GM23338 (cell line): ENCODE data around the gene ALG6. TPM values are rescaled to one million over a fixed set of nuclear protein-coding genes. Genes with fewer than 3 reads are reported as not detected.
"Not testable (repeated sequence)": the region's sequence is repeated elsewhere in the genome, so short reads cannot be mapped to it uniquely, and the experiment has no call there.

Experiments
- ATAC-seq: fragments of 200-7000 bp; cut with Tn5 transposase; 3 replicates; pipeline ENCODE4 v1.9.1; 2020
- DNase-seq: peaks from one replicate; pipeline ENCODE4 v3.0.0-alpha.2; 2015; ENCODE audit warnings: low spot score
- H2AFZ ChIP-seq: fragments of 200-600 bp; sonication (generic); 2 replicates; pipeline ENCODE4 v1.8.0; 2016; ENCODE audit warnings: antibody characterized with exemption, mild to moderate bottlenecking, moderate library complexity
- H3F3A ChIP-seq: fragments of 200-600 bp; sonication (generic); replicated peaks from 2 replicates; pipeline ENCODE4 v1.8.0; 2017; ENCODE audit warnings: antibody characterized with exemption, mixed run types, low read depth
- H3K27ac ChIP-seq: fragments of 200-600 bp; sonication (generic); 2 replicates; pipeline ENCODE4 v1.6.1; 2016; ENCODE audit warnings: low read depth
- H3K27me3 ChIP-seq: fragments of 200-600 bp; sonication (generic); 2 replicates; pipeline ENCODE4 v1.8.0; 2016; ENCODE audit warnings: mild to moderate bottlenecking, mixed run types, moderate library complexity; ENCODE audit not compliant: insufficient read depth
- H3K36me3 ChIP-seq: fragments of 200-600 bp; sonication (generic); 2 replicates; pipeline ENCODE4 v1.8.0; 2016; ENCODE audit warnings: mild to moderate bottlenecking; ENCODE audit not compliant: insufficient read depth
- H3K4me1 ChIP-seq: fragments of 200-600 bp; sonication (generic); 2 replicates; pipeline ENCODE4 v1.8.0; 2016; ENCODE audit warnings: mild to moderate bottlenecking, moderate library complexity; ENCODE audit not compliant: insufficient read depth
- H3K4me2 ChIP-seq: fragments of 200-600 bp; sonication (generic); 2 replicates; pipeline ENCODE4 v1.7.1; 2017; ENCODE audit warnings: mixed run types
- H3K4me3 ChIP-seq: fragments of 200-600 bp; sonication (generic); 2 replicates; pipeline ENCODE4 v1.6.1; 2016; ENCODE audit warnings: mixed run types
- H3K79me2 ChIP-seq: fragments of 200-600 bp; sonication (generic); replicated peaks from 2 replicates; pipeline ENCODE4 v1.8.0; 2017; ENCODE audit warnings: mild to moderate bottlenecking; ENCODE audit not compliant: insufficient read depth
- H3K9me2 ChIP-seq: fragments of 200-600 bp; sonication (generic); 2 replicates; pipeline ENCODE4 v1.8.0; 2017; ENCODE audit not compliant: insufficient read depth
- H4K20me1 ChIP-seq: fragments of 200-600 bp; sonication (generic); replicated peaks from 2 replicates; pipeline ENCODE4 v1.8.0; 2017; ENCODE audit warnings: mild to moderate bottlenecking; ENCODE audit not compliant: insufficient read depth
- H3K27ac Mint-ChIP-seq: 2 replicates; pipeline ENCODE4 v1.8.0; 2020; ENCODE audit warnings: inconsistent platforms, mild to moderate bottlenecking, moderate library complexity, mixed read lengths
- H3K27me3 Mint-ChIP-seq: 3 replicates; pipeline ENCODE4 v1.8.0; 2022; ENCODE audit warnings: low read depth, mild to moderate bottlenecking, moderate library complexity, mixed read lengths, inconsistent platforms; ENCODE audit not compliant: insufficient read depth, poor library complexity
- H3K36me3 Mint-ChIP-seq: 3 replicates; pipeline ENCODE4 v1.8.0; 2021; ENCODE audit warnings: low read depth, mild to moderate bottlenecking, inconsistent platforms, moderate library complexity, mixed read lengths
- H3K4me1 Mint-ChIP-seq: 3 replicates; pipeline ENCODE4 v1.8.0; 2020; ENCODE audit warnings: mild to moderate bottlenecking, inconsistent platforms, mixed read lengths
- H3K4me3 Mint-ChIP-seq: 3 replicates; pipeline ENCODE4 v1.8.0; 2021; ENCODE audit warnings: moderate library complexity, mild to moderate bottlenecking, inconsistent platforms, mixed read lengths
- H3K9me3 Mint-ChIP-seq: 3 replicates; pipeline ENCODE4 v1.8.0; 2020; ENCODE audit warnings: moderate library complexity, mild to moderate bottlenecking, inconsistent platforms, mixed read lengths
- CTCF ChIP-seq, 2 experiments: fragments of 200-600 bp in 1 of 2; sonication (generic) in 1 of 2; conservative IDR thresholded peaks; 2 replicates each; pipeline versions ENCODE4 v1.5.1 to v1.6.1; 2016 to 2017; ENCODE audit warnings: antibody characterized with exemption in 2 of 2, low read depth in 2 of 2, mild to moderate bottlenecking in 2 of 2, moderate library complexity in 1 of 2
- ETS1 ChIP-seq: IDR thresholded peaks from 2 replicates; pipeline ENCODE4 v1.6.1; 2016; ENCODE audit warnings: antibody characterized with exemption
- EZH2 ChIP-seq: fragments of 200-600 bp; sonication (generic); IDR thresholded peaks from one replicate; pipeline ENCODE4 v1.8.0; 2017; ENCODE audit warnings: antibody characterized with exemption, mild to moderate bottlenecking, low read depth; ENCODE audit not compliant: unreplicated experiment
- NANOG ChIP-seq: IDR thresholded peaks from 2 replicates; pipeline ENCODE4 v1.6.1; 2016; ENCODE audit warnings: antibody characterized with exemption, borderline replicate concordance
- POLR2AphosphoS5 ChIP-seq: IDR thresholded peaks from 2 replicates; pipeline ENCODE4 v1.6.1; 2016; ENCODE audit warnings: antibody characterized with exemption, low read depth
- REST ChIP-seq: IDR thresholded peaks from one replicate; pipeline ENCODE4 v1.6.1; 2018; ENCODE audit warnings: antibody characterized with exemption; ENCODE audit not compliant: unreplicated experiment
- polyA plus RNA-seq: library from polyadenylated mRNA; unstranded; fragments of >200 nt; fragmentation: Nextera tagmentation; extraction: Ambion mirVana; gene quantifications from 2 replicates; pipeline ENCODE4 v1.2.1, GENCODE V29; 2016
- total RNA-seq: library from RNA; depleted of rRNA; stranded (reverse); fragments of >200 nt; shearing (Covaris generic); gene quantifications from 2 replicates; pipeline ENCODE4 v1.2.3, GENCODE V29; 2014

ALG6 gene
- total and polyA plus RNA-seq, 2 experiments from 2014 or later, result 24.1 to 34.6 TPM

- Histone ChIP-seq H3K36me3 (0 out of 2 replicates have a peak, but pooled peaks cover 3% of the 10 kb centered on the region), H3K4me3 (no peak overlapping the region), H3K9me2 (no peaks in the 10 kb centered on the region), H3K27me3 (no peaks in the 10 kb centered on the region), H3K4me2 (no peak overlapping the region), H3F3A (no peaks in the 10 kb centered on the region), H3K4me1 (no peaks in the 10 kb centered on the region), H4K20me1 (no peaks in the 10 kb centered on the region), H3K27ac (no peak overlapping the region), H3K79me2 (no peaks in the 10 kb centered on the region), H2AFZ (no peak overlapping the region)
- DNase-seq, result no peak
- Mint-ChIP-seq H3K9me3 (no peaks in the 10 kb centered on the region; the same call in 2 of the 3 replicates), H3K27me3 (no peaks in the 10 kb centered on the region), H3K4me1 (peaks cover 5% of the 10 kb centered on the region; the same call in 2 of the 3 replicates), H3K27ac (no peak overlapping the region), H3K36me3 (no peaks in the 10 kb centered on the region), H3K4me3 (no peak overlapping the region)
- no peak for ATAC-seq
- TF ChIP-seq ETS1 (no peak), NANOG (no peak), REST (no peak), EZH2 (no peak), CTCF (conservative IDR thresholded peaks at IDR 0.05; ENCODE audit: low read depth in 2 of 2) (no peak), POLR2AphosphoS5 (no peak)
These were observed 14.7 kb upstream of the ALG6 start for GRCh38 chr1:63352736-63353135.

- not testable (repeated sequence) for H3K27me3 ChIP-seq, H3K4me3 Mint-ChIP-seq, H3K27ac ChIP-seq, H3F3A ChIP-seq, H3K4me1 Mint-ChIP-seq, H3K4me2 ChIP-seq, H4K20me1 ChIP-seq, H3K9me2 ChIP-seq, H3K27ac Mint-ChIP-seq, DNase-seq, H3K9me3 Mint-ChIP-seq, H3K27me3 Mint-ChIP-seq, H3K36me3 ChIP-seq, ATAC-seq, H3K4me1 ChIP-seq, H3K4me3 ChIP-seq, H3K36me3 Mint-ChIP-seq, H3K79me2 ChIP-seq, H2AFZ ChIP-seq
These were observed 11.2 kb upstream of the ALG6 start for GRCh38 chr1:63356234-63356633.
